Dendritic cell treated with granulocyte-macrophage colony-stimulating factor and Interleukin-4, amounts not matched to agents 40 ng/mL and 50 ng/mL, for 4 days (primary cell): Measurements from ENCODE around the gene PREB.
A peak's percentile ranks its signal among the peaks of the same experiment; 100 is the strongest.

Experiments used
- H3K27ac Mint-ChIP-seq: one replicate; pipeline ENCODE4 v1.8.0; 2022; ENCODE audit warnings: mild to moderate bottlenecking, mixed read lengths
- H3K27me3 Mint-ChIP-seq: one replicate; pipeline ENCODE4 v1.8.0; 2022; ENCODE audit warnings: mild to moderate bottlenecking, mixed read lengths
- H3K36me3 Mint-ChIP-seq: one replicate; pipeline ENCODE4 v1.8.0; 2022; ENCODE audit warnings: low read depth, mixed read lengths
- H3K4me1 Mint-ChIP-seq: one replicate; pipeline ENCODE4 v1.8.0; 2022; ENCODE audit warnings: low read depth, mixed read lengths
- H3K4me3 Mint-ChIP-seq: one replicate; pipeline ENCODE4 v1.8.0; 2022; ENCODE audit warnings: mild to moderate bottlenecking, moderate library complexity, mixed read lengths
- H3K9me3 Mint-ChIP-seq: one replicate; pipeline ENCODE4 v1.8.0; 2022; ENCODE audit warnings: mixed read lengths
- intact Hi-C: fragments of 100-400 bp; cut with micrococcal nuclease; formaldehyde crosslinking; loops from one replicate; pipeline ENCODE4 v1.15.0; 2022

The PREB gene

DNA sequence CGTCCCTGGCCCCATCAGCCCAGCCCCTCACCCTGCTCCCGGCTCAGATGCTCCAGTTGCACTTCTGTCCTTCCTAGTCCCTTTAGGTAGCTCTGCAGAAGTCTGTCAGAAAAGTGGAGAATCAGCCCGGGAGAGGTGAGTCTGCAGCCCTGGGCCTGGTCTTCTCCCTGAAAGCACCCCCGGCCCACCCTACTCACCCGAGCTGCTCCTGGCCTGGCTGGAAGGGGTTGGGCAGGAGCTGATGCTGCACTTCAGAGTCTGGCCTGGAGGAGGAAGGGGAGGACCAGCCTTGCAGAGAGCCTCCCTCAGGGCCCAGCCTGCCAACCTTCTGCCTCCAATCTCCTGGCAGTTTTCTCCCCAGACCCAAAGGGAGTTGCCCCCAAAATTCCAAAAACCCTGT, 32.1 kb downstream of the PREB start:
- intact Hi-C loops: no loop called here
- no peak overlapping the region for H3K4me3 Mint-ChIP-seq
- H3K36me3 Mint-ChIP-seq: no peaks in the 10 kb centered on the region
- H3K9me3 Mint-ChIP-seq: no peaks in the 10 kb centered on the region
- no peak overlapping the region for H3K27ac Mint-ChIP-seq
- H3K4me1 Mint-ChIP-seq: peaks cover 4% of the 10 kb centered on the region
- H3K27me3 Mint-ChIP-seq: peaks cover 1% of the 10 kb centered on the region

DNA sequence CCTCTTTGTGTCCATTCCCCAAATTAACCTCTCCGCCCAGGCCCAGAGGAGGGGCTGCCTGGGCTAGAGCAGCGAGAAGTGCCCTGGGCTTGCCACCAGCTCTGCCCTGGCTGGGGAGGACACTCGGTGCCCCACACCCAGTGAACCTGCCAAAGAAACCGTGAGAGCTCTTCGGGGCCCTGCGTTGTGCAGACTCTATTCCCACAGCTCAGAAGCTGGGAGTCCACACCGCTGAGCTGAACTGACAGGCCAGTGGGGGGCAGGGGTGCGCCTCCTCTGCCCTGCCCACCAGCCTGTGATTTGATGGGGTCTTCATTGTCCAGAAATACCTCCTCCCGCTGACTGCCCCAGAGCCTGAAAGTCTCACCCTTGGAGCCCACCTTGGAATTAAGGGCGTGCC, 34.4 kb downstream of the PREB start:
- intact Hi-C loops: no loop called here
- Mint-ChIP-seq H3K36me3 (no peaks in the 10 kb centered on the region), H3K27me3 (no peaks in the 10 kb centered on the region), H3K9me3 (no peaks in the 10 kb centered on the region), H3K27ac (no peak overlapping the region), H3K4me1 (peaks cover 23% of the 10 kb centered on the region), H3K4me3 (no peak overlapping the region)

- H3K27me3 Mint-ChIP-seq: no peaks in the 10 kb centered on the region
- H3K4me3 Mint-ChIP-seq: no peak overlapping the region
- H3K4me1 Mint-ChIP-seq: peaks cover 23% of the 10 kb centered on the region
- no peaks in the 10 kb centered on the region for H3K36me3 Mint-ChIP-seq
- H3K9me3 Mint-ChIP-seq: no peaks in the 10 kb centered on the region
- no peak overlapping the region for H3K27ac Mint-ChIP-seq
- intact Hi-C loops: no loop called here
These were observed 35.0 kb downstream of the PREB start for GRCh38 chr2:27099334-27099955.

- Mint-ChIP-seq H3K9me3 (no peaks in the 10 kb centered on the region), H3K4me3 (no peak overlapping the region), H3K4me1 (peaks cover 23% of the 10 kb centered on the region), H3K27ac (peak overlapping the region; percentile 97), H3K27me3 (no peaks in the 10 kb centered on the region), H3K36me3 (no peaks in the 10 kb centered on the region)
- intact Hi-C loops: loop anchor here (2.0 kb wide), 1 partner anchor 205 kb away; no protein-coding TSS in a partner anchor
These were observed 37.1 kb downstream of the PREB start for GRCh38 chr2:27097341-27097740.

- Mint-ChIP-seq H3K4me1 (peaks cover 23% of the 10 kb centered on the region), H3K9me3 (no peaks in the 10 kb centered on the region), H3K27me3 (no peaks in the 10 kb centered on the region), H3K36me3 (no peaks in the 10 kb centered on the region), H3K27ac (peak overlapping the region; percentile 97), H3K4me3 (peak overlapping the region; percentile 70)
- intact Hi-C loops: loop anchor here (2.0 kb wide), 1 partner anchor 206 kb away; no protein-coding TSS in a partner anchor
These were observed 37.6 kb downstream of the PREB start for GRCh38 chr2:27096748-27097297.

DNA sequence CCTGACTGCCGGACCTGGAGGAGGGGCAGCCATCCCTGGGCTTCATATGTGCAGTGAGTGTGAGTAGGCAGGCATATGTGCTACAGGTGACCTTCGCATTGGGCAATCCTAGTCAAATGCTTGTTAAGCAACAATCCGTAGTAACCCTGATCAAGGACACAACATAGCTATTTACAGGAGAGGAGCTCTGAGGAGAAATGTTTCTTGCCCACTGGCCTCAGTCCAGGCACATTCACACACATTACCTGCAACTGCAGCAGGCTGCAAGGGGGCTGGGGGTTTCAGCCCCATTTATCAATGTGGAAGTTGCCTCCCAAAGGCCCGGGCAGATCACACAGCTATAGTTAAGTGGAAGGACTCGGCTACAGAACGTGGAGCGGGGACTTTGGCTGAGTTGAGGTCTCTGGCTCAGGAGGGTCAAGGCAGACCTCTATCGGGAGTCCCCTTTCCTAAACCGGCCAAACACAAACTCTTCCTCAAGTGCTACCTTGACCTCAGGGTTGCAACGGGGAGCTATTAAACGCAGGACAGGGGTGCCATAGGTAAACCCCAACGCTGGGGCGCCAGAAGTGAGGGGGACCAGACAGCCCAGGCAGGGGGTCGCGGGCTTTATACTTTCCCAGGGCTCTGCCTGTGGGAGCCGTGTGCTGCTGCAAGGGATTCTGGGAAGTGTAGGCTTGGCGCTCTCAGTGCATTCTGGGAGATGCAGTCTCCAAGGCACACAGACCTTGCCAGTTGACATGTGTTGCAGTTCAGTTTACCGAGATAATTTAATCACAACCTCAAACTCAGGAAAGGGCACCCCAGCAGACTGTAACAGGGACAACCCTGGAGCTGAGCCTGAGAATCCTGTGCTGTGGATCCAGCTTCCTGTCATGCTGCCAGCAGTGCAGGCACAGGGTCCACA, 38.4 kb downstream of the PREB start:
- Mint-ChIP-seq H3K4me1 (peaks cover 23% of the 10 kb centered on the region), H3K36me3 (no peaks in the 10 kb centered on the region), H3K9me3 (no peaks in the 10 kb centered on the region), H3K4me3 (peak overlapping the region; percentile 70), H3K27me3 (no peaks in the 10 kb centered on the region), H3K27ac (peak overlapping the region; percentile 97)
- intact Hi-C loops: loop anchor here (2.0 kb wide), 1 partner anchor 207 kb away; no protein-coding TSS in a partner anchor

GRCh38 chr2:27095427-27095744, 39.0 kb downstream of the PREB start:
- Mint-ChIP-seq H3K36me3 (no peaks in the 10 kb centered on the region), H3K4me3 (peak overlapping the region; percentile 70), H3K9me3 (no peaks in the 10 kb centered on the region), H3K4me1 (peaks cover 23% of the 10 kb centered on the region), H3K27ac (peak overlapping the region; percentile 97), H3K27me3 (no peaks in the 10 kb centered on the region)
- intact Hi-C loops: no loop called here

DNA sequence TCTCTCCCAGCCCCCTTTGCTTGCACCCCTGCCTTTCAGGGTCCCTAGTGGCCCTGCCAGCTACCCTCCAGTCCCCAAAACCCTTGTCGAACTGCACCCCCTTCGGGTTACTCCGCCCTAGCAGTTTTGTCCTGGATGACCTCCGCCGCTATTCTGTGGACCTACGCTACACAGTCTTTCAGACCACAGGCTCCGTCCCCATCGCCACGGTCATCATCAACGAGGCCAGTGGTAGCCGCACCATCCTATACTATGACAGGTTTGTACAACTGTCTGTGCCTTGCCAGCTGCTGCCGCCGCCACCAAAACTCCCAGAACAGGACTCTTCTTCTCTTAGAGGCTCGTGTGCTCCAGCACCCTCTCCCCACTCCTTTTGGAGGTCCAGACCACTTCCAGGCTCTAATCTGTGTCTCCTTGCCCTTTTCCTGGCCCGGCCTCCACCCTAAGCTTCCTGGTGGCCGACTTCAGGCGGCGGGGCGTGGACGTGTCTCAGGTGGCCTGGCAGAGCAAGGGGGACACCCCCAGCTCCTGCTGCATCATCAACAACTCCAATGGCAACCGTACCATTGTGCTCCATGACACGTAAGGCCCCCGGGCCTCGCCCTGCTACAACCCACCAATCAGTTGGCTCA, 40.0 kb downstream of the PREB start:
- H3K27me3 Mint-ChIP-seq: no peaks in the 10 kb centered on the region
- no peak overlapping the region for H3K4me3 Mint-ChIP-seq
- H3K9me3 Mint-ChIP-seq: no peaks in the 10 kb centered on the region
- no peak overlapping the region for H3K27ac Mint-ChIP-seq
- peaks cover 23% of the 10 kb centered on the region for H3K4me1 Mint-ChIP-seq
- intact Hi-C loops: no loop called here
- H3K36me3 Mint-ChIP-seq: no peaks in the 10 kb centered on the region

- no peak overlapping the region for H3K4me3 Mint-ChIP-seq
- intact Hi-C loops: no loop called here
These were observed 40.7 kb downstream of the PREB start for GRCh38 chr2:27093430-27094352.

GRCh38 chr2:27092696-27093429, 41.6 kb downstream of the PREB start:
- Mint-ChIP-seq H3K27me3 (no peaks in the 10 kb centered on the region), H3K9me3 (no peaks in the 10 kb centered on the region), H3K36me3 (no peaks in the 10 kb centered on the region), H3K4me1 (peaks cover 28% of the 10 kb centered on the region), H3K27ac (no peak overlapping the region), H3K4me3 (no peak overlapping the region)
- intact Hi-C loops: no loop called here

More at GRCh38 chr2:27093430-27094352, 40.7 kb downstream of the PREB start:
- no peaks in the 10 kb centered on the region for H3K36me3 Mint-ChIP-seq
- H3K27me3 Mint-ChIP-seq: no peaks in the 10 kb centered on the region
- peaks cover 23% of the 10 kb centered on the region for H3K4me1 Mint-ChIP-seq
- no peak overlapping the region for H3K27ac Mint-ChIP-seq
- H3K9me3 Mint-ChIP-seq: no peaks in the 10 kb centered on the region

DNA sequence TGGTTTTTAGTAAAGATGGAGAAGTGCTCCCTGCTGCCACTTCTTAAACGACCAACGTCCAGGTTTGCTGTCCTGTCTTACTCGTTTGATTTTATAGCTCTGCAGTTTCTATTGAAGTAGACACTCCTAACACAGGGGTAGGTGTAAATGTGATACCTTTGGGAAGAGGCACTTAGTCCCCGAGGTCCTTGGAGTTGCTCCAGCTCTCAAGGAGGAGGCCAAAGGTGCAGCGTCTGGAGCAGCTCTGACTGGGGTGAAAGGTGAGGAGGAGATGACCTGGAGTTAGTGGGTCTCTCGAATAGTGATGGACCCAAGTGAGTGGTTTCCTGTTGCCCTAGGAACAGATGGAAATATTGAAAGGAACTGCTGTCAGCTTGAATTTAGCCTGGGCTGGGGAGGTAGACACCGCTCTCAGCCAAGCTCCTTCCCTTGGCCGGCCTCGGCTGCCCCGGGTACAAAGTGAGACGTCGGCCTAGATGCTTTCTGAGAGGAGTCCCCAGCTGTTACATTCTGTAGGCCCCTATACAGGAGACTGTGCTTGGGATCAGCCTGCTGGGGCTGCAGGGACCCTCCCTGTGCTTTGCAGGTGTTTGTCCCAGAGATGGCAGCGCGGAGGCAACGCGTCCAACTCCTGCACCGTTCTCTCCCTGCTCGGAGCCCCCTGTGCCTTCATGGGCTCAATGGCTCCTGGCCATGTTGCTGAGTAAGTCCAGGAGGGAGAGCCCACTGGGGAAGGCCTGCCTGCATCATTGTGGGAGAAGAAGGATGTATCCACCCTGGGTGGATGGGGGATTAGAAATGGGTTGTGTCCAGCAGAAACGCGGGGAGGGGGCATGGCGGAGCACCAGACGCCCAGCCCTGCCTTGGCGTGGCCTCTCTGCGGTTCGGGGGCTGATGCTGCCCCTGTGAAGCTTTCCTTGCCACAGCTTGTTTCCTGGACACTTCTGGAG, 42.4 kb downstream of the PREB start:
- H3K4me1 Mint-ChIP-seq: peaks cover 25% of the 10 kb centered on the region
- intact Hi-C loops: no loop called here
- no peaks in the 10 kb centered on the region for H3K9me3 Mint-ChIP-seq
- no peak overlapping the region for H3K4me3 Mint-ChIP-seq
- H3K36me3 Mint-ChIP-seq: no peaks in the 10 kb centered on the region
- H3K27me3 Mint-ChIP-seq: peaks cover 2% of the 10 kb centered on the region
- H3K27ac Mint-ChIP-seq: no peak overlapping the region
